NCI-H510A treated with DMSO at 0.1 percent for 48 hours (cell line): ENCODE measurements around the gene STIM1.
"Not testable (repeated sequence)": the region's sequence is repeated elsewhere in the genome, so short reads cannot be mapped to it uniquely, and the experiment has no call there.

Experiments used
- DNase-seq: peaks from one replicate; lab custom pipeline; 2025; lab: John Stamatoyannopoulos, UW

The STIM1 gene

GRCh38 chr11:4115128-4115527 is 259.7 kb downstream of the STIM1 start:
- no peak for DNase-seq

- no peak for DNase-seq
These were observed 262.6 kb downstream of the STIM1 start for GRCh38 chr11:4118107-4118506.

DNA sequence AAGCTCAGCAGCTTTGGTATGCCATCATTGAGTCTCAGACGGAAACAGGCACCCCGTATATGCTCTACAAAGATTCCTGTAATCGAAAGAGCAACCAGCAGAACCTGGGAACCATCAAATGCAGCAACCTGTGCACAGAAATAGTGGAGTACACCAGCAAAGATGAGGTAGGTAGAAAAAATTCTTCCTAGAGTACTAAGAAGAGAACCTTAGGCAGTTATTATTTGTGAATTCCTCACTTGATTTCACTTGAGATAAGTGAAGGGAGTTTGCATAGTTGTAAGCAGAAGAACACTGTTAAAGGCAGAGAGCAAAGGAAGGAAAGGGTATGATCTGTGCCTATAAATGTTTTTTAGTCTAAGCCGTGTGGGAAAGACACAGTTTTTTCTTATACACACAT is 267.8 kb downstream of the STIM1 start:
- DNase-seq, result no peak

- no peak for DNase-seq
These were observed 269.7 kb downstream of the STIM1 start for GRCh38 chr11:4125141-4125540.

DNA sequence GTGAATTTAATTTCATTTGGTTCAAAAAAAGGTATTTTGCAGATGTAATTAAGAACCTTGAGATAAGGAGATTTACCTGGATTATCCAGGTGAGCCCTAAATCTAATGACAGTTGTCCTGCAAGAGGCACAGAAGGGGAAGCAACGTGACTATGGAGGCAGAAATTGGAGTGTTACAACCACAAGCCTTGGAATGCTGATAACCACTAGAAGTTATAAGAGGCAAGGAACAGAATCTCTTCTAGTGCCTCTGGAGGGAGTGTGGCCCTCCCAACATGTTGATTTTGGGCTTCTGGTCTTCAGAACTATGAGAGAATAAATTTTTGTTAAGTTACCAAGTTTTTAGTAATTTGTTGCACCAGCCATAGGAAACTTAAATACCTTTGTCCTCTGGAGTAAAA is 271.9 kb downstream of the STIM1 start:
- no peak for DNase-seq

DNA sequence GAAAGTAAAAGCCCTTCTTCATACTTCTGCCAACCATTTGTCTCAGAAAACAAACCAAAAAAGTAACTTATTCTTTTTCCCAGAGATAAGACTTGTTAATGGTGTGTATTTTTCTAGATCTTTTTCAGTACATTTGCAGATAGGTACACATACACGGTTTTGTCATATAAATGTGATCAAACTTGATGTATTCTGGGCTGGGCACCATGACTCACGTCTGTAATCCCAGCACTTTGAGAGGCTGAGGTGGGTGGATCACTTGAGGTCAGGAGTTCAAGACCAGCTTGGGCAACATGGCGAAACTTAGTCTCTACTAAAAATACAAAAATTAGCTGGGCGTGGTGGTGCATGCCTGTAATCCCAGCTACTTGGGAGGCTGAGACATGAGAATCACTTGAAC is 274.8 kb downstream of the STIM1 start:
- not testable (repeated sequence) for DNase-seq

DNA sequence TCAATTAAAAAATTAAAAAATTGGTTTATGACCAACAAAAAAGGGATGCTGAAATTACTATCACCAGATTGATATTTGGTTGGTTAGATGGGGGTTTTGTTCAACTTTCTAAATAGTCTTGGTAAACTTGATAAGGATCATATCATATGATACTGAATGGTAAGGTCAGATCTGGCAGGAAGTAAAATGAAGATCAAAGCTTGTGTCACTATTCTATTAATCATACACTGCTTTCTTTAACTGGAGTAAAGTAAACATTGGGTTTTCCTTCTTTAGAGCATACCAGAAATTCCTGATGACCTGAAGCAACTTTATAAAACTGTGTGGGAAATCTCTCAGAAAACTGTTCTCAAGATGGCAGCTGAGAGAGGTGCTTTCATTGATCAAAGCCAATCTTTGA is 279.3 kb downstream of the STIM1 start:
- DNase-seq, result no peak

DNA sequence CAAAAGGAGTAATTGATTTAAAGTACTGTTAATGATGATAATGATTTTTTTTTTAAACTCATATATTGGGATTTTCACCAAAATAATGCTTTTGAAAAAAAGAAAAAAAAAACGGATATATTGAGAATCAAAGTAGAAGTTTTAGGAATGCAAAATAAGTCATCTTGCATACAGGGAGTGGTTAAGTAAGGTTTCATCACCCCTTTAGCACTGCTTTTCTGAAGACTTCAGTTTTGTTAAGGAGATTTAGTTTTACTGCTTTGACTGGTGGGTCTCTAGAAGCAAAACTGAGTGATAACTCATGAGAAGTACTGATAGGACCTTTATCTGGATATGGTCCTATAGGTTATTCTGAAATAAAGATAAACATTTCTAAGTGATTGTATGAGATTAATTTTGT is 283.0 kb downstream of the STIM1 start:
- no peak for DNase-seq

DNA sequence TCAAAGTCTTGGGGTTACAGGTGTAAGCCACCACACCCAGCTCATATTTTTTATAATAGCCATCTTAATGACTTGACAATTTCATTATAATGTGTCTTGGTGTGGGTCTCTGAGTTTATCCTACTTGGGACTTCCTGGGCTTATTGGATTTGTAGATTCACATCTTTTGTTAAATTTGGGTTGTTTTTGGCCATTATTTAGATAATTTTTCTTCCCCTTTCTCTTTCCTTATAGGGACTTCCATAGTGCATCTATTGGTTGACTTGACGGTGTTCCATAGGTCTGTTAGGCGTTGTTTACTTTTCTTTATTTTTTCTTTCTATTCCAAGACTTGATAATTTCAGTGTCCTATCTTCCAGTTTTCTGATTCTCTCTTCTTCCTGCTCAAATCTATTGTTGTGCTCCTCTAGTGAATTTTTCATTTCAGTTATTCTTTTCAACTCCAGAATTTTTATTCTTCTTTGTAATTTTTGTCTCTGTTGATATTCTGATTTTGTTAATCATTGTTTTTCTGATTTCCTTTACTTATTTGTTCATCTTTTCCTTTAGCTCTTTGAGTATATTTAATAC is 284.7 kb downstream of the STIM1 start:
- no peak for DNase-seq
